Stimulated activated CD8-positive, alpha-beta memory T cell treated with anti-CD3 and anti-CD28 coated beads, Interleukin-4, amount 100 ng/mL, for 48 hours (primary cell): Measurements from ENCODE around the gene ADAM30.
"Not testable (repeated sequence)": the region's sequence is repeated elsewhere in the genome, so short reads cannot be mapped to it uniquely, and the experiment has no call there.

Experiments used
- DNase-seq: peaks from one replicate; pipeline ENCODE4 v3.0.0-alpha.2; 2020

ADAM30 gene

GRCh38 chr1:119873135-119874015 is 22.9 kb downstream of the ADAM30 start:
- no peak for DNase-seq

GRCh38 chr1:119871881-119872280 is 24.4 kb downstream of the ADAM30 start:
- no peak for DNase-seq

DNA sequence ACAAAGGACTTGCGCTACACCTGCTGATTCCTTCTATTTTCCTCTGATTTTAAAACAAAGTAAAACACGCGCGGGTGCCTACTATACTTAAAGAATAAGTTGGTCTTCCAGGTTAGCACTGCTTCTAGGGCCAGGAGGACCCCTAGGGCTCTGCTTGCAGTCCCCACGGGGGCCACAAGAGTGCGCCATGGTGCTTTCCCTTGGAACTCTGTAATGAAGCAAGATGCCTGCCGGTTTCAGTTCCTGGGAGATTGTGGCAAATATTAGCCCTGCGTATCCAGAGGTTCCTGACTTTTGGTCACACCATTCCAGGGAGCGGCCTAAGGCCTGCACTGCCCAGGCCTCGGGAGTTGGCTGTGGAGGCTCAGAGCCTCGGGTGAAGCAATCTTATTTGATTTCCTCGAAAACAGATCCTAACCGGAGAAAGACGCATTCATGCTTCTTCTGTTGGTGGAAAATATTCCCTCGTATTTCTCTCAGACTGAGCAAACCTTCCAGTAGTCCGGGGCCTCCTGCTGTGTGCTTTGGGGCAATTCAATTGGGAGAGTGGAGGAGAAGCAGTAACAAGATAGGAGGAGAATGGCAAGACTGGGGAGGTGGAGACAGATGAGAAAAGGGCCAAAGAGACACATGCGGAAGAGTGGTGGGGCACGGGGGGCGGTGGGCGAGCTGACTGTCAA is 25.3 kb downstream of the ADAM30 start:
- DNase-seq = peak; percentile 93

- DNase-seq = no peak
These were observed 26.3 kb downstream of the ADAM30 start for GRCh38 chr1:119869995-119870394.

DNA sequence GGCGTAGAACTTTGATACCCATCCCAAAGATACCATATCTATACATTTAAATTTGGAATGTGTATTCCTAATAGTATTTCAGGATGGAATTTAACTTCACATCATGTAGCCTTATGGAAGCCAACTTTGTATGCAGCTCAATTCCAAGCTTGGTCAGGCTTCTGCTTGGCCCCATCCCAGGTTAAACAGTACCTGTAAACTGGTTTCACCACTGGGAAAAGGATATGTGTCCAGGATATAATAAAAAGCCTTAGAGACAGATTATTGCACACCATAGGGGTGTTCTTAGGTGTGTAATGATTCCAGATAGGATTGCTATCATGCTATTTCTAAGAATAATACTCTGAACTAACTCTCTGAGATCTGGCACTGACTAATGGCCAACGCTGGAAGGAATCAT is 28.1 kb downstream of the ADAM30 start:
- no peak for DNase-seq

DNA sequence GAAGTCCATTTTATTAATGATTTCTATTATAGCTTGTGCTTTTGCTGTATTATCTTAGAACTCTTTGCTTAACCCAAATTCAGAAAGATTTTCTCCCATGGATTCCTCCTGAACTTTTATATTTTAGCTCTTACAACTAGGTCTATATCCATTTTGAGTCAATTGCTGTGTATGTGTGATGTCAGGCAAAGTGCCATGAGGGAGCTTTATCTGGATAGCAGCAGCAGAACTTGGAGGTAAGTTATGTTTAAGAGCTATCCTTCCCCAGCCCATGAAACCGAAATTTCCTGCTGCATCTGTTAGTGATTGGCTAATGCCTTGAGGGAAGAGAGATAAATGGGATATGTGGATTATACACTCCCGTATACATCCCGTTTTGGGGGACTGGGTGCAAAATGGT is 29.9 kb downstream of the ADAM30 start:
- DNase-seq = no peak

- no peak for DNase-seq
These were observed 30.7 kb downstream of the ADAM30 start for GRCh38 chr1:119865627-119866026.

DNA sequence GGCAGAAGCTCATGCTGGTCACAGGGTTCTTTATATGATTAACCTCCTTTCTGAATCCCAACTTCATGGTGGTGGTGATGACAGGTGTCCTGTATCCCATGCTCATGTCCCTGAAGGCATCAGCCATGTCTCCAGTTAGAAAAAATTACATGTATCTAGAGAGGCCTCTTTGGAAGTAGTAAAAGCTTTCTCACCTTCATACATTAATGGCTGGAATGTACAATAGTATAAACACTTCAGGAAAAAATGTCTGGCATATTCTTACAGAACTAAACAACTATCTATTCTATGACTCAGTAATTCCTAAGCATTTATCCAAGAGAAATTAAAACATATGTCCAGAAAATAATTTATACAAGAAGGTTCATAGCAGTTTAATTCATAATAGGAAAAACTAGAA is 34.0 kb downstream of the ADAM30 start:
- DNase-seq = no peak

DNA sequence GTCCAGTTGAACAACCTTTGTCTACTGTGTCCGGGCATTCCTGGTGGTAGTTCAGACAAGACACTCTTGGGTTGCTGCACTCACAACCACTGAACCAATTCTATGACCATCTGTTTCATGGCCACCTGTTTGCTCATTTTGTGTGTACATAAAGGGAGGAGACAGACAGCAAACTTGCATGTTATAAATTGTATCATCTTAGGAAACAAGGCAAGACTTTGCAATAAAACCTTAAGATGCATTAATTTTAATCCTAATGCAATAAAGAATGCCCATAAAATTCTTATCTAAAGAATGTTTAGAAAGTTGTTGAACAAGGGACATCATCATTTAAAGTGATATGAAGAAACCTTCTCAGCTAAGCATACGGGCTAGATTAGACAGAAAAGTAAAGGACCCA is 34.8 kb downstream of the ADAM30 start:
- DNase-seq = no peak

- no peak for DNase-seq
These were observed 36.7 kb downstream of the ADAM30 start for GRCh38 chr1:119859647-119860046.

DNA sequence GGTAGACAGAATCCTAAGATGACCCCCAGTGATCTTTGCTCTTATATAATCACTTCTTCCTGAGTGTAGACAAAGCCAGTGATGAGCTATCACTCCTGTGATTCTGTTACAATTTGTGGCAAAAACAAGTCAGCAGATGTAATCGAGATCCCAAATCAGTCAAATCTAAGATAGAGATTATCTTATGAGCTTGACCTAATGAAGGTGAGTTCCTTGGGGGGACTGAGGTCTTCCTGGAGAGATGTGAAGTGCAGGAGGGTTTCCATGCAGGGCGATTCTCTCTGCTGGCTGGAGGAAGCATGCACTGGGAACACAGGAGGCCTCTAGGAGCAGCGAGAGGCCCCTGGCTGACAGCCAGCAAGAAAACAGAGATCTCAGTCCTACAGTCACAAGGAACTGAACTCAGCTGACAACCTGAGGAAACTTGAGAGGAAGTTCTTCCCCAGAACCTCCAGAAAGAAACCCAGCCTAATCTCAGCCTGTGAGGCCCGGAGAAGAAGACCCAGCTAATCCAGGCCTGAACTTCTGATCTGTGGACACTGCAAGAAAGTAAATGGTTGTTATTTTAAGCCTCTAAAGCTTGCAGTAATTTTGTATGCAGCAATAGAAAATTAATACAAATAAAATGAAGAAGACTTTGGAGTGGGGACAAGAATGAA is 37.6 kb downstream of the ADAM30 start:
- not testable (repeated sequence) for DNase-seq

DNA sequence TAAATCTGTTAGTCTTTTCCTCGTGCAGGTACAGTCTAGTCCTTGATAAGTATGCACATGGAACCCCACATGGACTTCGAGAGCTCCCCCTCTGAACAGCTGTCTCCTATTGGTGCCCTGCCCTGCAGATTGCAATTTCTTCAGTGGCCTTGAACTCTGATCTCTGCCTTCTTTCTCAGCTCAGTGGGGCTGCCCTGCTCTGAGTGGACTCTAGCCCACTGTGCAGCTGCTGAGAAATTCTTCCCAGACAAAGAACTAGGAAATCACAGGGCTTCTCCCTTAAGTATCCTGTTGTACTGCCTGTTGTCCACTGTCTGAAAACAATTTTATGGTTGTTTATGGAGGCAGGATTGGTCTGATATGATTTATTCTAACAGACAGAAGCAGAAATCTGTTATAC is 38.2 kb downstream of the ADAM30 start:
- DNase-seq = no peak

GRCh38 chr1:119853155-119853554 is 43.2 kb downstream of the ADAM30 start:
- no peak for DNase-seq

GRCh38 chr1:119844206-119844605 is 52.1 kb downstream of the ADAM30 start:
- DNase-seq = peak; percentile 25
